Sigmoid colon (tissue), 7 donors: ENCODE data around the gene C2CD2. TPM values are rescaled to one million over a fixed set of nuclear protein-coding genes. Genes with fewer than 3 reads are reported as not detected.

Source experiments
- DNase-seq: peaks from one replicate; pipeline ENCODE4 v3.0.0-alpha.2; 2019
- H3K27ac ChIP-seq, 4 donors: fragments of 200-600 bp; sonication (generic); one replicate each; pipeline ENCODE4 v1.5.1; 2016 to 2019; ENCODE audit warnings: mild to moderate bottlenecking in 1 of 4
- H3K27me3 ChIP-seq, 3 donors: fragments of 200-600 bp; sonication (generic); one replicate each; pipeline ENCODE4 v1.5.1; 2019; ENCODE audit warnings: mild to moderate bottlenecking in 1 of 3
- H3K36me3 ChIP-seq, 4 donors: fragments of 200-600 bp; sonication (generic); one replicate each; pipeline ENCODE4 v1.5.1; 2016 to 2019
- H3K4me1 ChIP-seq, 4 donors: fragments of 200-600 bp; sonication (generic); one replicate each; pipeline ENCODE4 v1.5.1; 2017 to 2019
- H3K4me3 ChIP-seq, 4 donors: fragments of 200-600 bp; sonication (generic); one replicate each; pipeline ENCODE4 v1.5.1; 2017 to 2019; ENCODE audit warnings: mild to moderate bottlenecking in 2 of 4, moderate library complexity in 1 of 4
- H3K9me3 ChIP-seq, 4 donors: fragments of 200-600 bp in 3 of 4; sonication (generic) in 3 of 4; one replicate each; pipeline versions ENCODE4 v1.5.1 to v1.6.1; 2013 to 2019
- CTCF ChIP-seq, 4 experiments: fragments of 450-650 bp in 3 of 4; fragments of 200-600 bp in 1 of 4; IDR thresholded peaks; one replicate each; pipeline ENCODE4 v1.5.1; 2016 to 2019; ENCODE audit warnings: antibody characterized with exemption in 4 of 4, mild to moderate bottlenecking in 3 of 4, moderate library complexity in 2 of 4
- EP300 ChIP-seq, 4 donors: sonication (generic); formaldehyde crosslinking; IDR thresholded peaks; one replicate each; pipeline ENCODE4 v1.6.1; 2017; ENCODE audit warnings: antibody characterized with exemption in 4 of 4
- POLR2A ChIP-seq, 2 donors: fragments of 450-650 bp; IDR thresholded peaks; one replicate each; pipeline ENCODE4 v1.6.1; 2016; ENCODE audit warnings: antibody characterized with exemption in 2 of 2, mild to moderate bottlenecking in 2 of 2, moderate library complexity in 2 of 2
- POLR2AphosphoS5 ChIP-seq, 4 donors: sonication (generic); formaldehyde crosslinking; IDR thresholded peaks; one replicate each; pipeline ENCODE4 v1.6.1; 2017; ENCODE audit warnings: antibody characterized with exemption in 4 of 4
- WGBS, 2 donors: extraction: QIAGEN DNeasy Blood & Tissue Kit; methylation state at CpG; one replicate each; pipeline ENCODE4 v1.1.7; 2013; 5-methylcytosine and 5-hydroxymethylcytosine counted together
- intact Hi-C: fragments of 100-400 bp; cut with DNase I; formaldehyde crosslinking; loops from one replicate; pipeline ENCODE4 v1.15.1; 2023
- polyA plus RNA-seq, 3 donors: library from polyadenylated mRNA; stranded (reverse); fragments of 200-250 nt; gene quantifications; one replicate each; pipeline ENCODE4 v1.2.3, GENCODE V29; 2013
- total RNA-seq, 4 donors: library from RNA; depleted of rRNA; stranded (reverse); fragments of >200 nt; gene quantifications; one replicate each; pipeline ENCODE4 v1.1.0, GENCODE V29; 2016
- donor health status: healthy with polysubstance abuse.
- donor health status: Bipolar disorder and iron deficiency.
- donor health status: healthy.

Gene C2CD2
- total and polyA plus RNA-seq, 7 donors, result 1.8 to 45.1 (median 19.0) TPM

DNA sequence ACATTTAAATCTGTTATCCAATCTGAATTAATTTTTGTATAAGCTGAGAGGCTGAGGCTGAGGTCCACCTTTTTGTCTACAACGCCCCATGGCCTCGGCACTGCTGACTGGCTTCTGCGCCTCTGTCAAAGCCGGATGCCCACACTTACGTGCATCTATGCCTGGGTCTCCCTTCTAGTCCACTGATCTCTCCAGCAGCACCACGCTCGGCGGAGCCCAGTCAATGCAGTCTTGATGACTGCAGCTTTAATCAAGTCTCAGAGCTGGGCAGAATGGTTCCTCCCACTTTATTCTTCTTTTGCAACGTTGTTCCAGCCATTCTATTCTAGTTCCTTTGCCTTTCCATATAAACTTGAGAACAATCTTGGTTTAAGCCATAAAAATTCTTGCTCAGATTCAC, 84.0 kb downstream of the C2CD2 start:
- peaks cover 0 to 18% (median 8%) of the 10 kb centered on the region in 4 donors for H3K4me1 ChIP-seq
- no peaks in the 10 kb centered on the region for H3K36me3 ChIP-seq
- H3K27me3 ChIP-seq, result no peaks in the 10 kb centered on the region
- no peak for TF ChIP-seq POLR2A (IDR thresholded peaks at IDR 0.05)
- TF ChIP-seq EP300 (IDR thresholded peaks at IDR 0.05), result no peak
- no peak for TF ChIP-seq CTCF (IDR thresholded peaks at IDR 0.05)
- no peak for TF ChIP-seq POLR2AphosphoS5 (IDR thresholded peaks at IDR 0.05)
- H3K27ac ChIP-seq, result no peak overlapping the region
- intact Hi-C loops, result loop anchor here (10.0 kb wide), 1 partner anchor 355 kb away; no protein-coding TSS in a partner anchor
- no peak overlapping the region for H3K4me3 ChIP-seq
- 89 to 93% methylated on average over 9 of the region's 9 CpGs for WGBS, 2 donors
- H3K9me3 ChIP-seq, result no peaks in the 10 kb centered on the region
- DNase-seq, result no peak

- DNase-seq, result no peak
- H3K4me1 ChIP-seq, result peaks cover 0 to 22% (median 11%) of the 10 kb centered on the region in 4 donors
- 73 to 85% methylated on average over 10 of the region's 10 CpGs for WGBS, 2 donors
- no peaks in the 10 kb centered on the region for H3K27me3 ChIP-seq
- intact Hi-C loops, result no loop called here
- no peaks in the 10 kb centered on the region for H3K9me3 ChIP-seq
- TF ChIP-seq CTCF (IDR thresholded peaks at IDR 0.05) (no peak), EP300 (IDR thresholded peaks at IDR 0.05) (no peak), POLR2AphosphoS5 (IDR thresholded peaks at IDR 0.05) (no peak), POLR2A (IDR thresholded peaks at IDR 0.05) (no peak)
- H3K27ac ChIP-seq, result no peak overlapping the region
- H3K4me3 ChIP-seq, result no peak overlapping the region
- H3K36me3 ChIP-seq, result no peaks in the 10 kb centered on the region
These were observed 85.6 kb downstream of the C2CD2 start for GRCh38 chr21:41868062-41868710.

- no peak overlapping the region for H3K27ac ChIP-seq
- WGBS, 2 donors, result 94% methylated on average over 8 of the region's 8 CpGs
- no peak for DNase-seq
These were observed 86.5 kb downstream of the C2CD2 start for GRCh38 chr21:41867313-41867712.

DNA sequence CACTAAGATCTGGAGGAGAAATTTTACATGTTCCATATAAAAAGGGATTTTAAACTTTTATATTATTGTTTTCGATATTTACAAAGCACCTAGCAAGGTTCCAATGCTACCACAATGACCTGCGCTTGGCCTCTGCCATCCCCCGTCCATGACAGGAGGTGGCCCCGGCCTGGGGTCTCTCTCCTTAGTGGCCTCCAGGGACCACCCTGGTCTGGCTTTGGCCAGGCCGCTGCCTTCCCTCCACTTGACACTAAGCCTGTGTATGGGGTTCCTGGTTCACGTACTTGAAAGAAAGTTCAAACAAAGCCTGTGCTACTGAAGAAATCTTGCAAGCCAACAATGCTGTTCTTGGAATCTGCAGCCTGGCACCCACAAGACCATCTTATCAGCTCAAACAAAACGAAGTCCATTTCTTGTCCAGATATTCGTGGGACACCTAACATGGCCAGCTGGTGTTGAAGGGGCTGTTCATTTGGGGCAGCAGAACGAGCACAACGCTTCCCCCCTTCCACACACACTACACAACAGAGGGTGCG, 87.5 kb downstream of the C2CD2 start:
- Histone ChIP-seq H3K27ac (no peak overlapping the region), H3K9me3 (no peaks in the 10 kb centered on the region), H3K36me3 (no peaks in the 10 kb centered on the region), H3K4me1 (peaks cover 0 to 21% (median 14%) of the 10 kb centered on the region in 4 donors), H3K4me3 (no peak overlapping the region), H3K27me3 (no peaks in the 10 kb centered on the region)
- intact Hi-C loops, result no loop called here
- DNase-seq, result no peak
- TF ChIP-seq EP300 (IDR thresholded peaks at IDR 0.05) (no peak), POLR2A (IDR thresholded peaks at IDR 0.05) (no peak), POLR2AphosphoS5 (IDR thresholded peaks at IDR 0.05) (no peak), CTCF (IDR thresholded peaks at IDR 0.05) (no peak)
- 84 to 89% methylated on average over 11 of the region's 11 CpGs for WGBS, 2 donors

More at GRCh38 chr21:41867313-41867712, 86.5 kb downstream of the C2CD2 start:
- Histone ChIP-seq H3K4me3 (no peak overlapping the region), H3K36me3 (no peaks in the 10 kb centered on the region), H3K9me3 (no peaks in the 10 kb centered on the region), H3K27me3 (no peaks in the 10 kb centered on the region), H3K4me1 (peaks cover 0 to 25% (median 15%) of the 10 kb centered on the region in 4 donors)
- intact Hi-C loops, result no loop called here
- TF ChIP-seq POLR2AphosphoS5 (IDR thresholded peaks at IDR 0.05), result no peak
- no peak for TF ChIP-seq POLR2A (IDR thresholded peaks at IDR 0.05)
- TF ChIP-seq EP300 (IDR thresholded peaks at IDR 0.05), result no peak
- TF ChIP-seq CTCF (IDR thresholded peaks at IDR 0.05), result no peak
